Retinal pigment epithelial cell (primary cell): ENCODE measurements around the gene NMUR1.
"Not testable (repeated sequence)": the region's sequence is repeated elsewhere in the genome, so short reads cannot be mapped to it uniquely, and the experiment has no call there.

Source experiments
- DNase-seq: peaks from one replicate; pipeline ENCODE4 v3.0.0-alpha.2; 2010; ENCODE audit warnings: low read depth
- H3K4me3 ChIP-seq: 2 replicates; pipeline ENCODE4 v1.5.1; 2011; ENCODE audit warnings: mild to moderate bottlenecking, low read length, control low read depth, moderate library complexity
- CTCF ChIP-seq: conservative IDR thresholded peaks from 2 replicates; pipeline ENCODE4 v1.5.1; 2011; ENCODE audit warnings: low read depth, low read length, control low read depth, inconsistent platforms

The NMUR1 gene

GRCh38 chr2:231573096-231573495 is 42.9 kb upstream of the NMUR1 start:
- DNase-seq, result no peak
- no peak overlapping the region for H3K4me3 ChIP-seq
- TF ChIP-seq CTCF, result no peak

- no peak for DNase-seq
- H3K4me3 ChIP-seq, result no peak overlapping the region
- no peak for TF ChIP-seq CTCF
Observed at GRCh38 chr2:231571661-231572191, 41.5 kb upstream of the NMUR1 start.

- not testable (repeated sequence) for H3K4me3 ChIP-seq, DNase-seq
Observed at GRCh38 chr2:231570915-231571314, 40.7 kb upstream of the NMUR1 start.

GRCh38 chr2:231568785-231569435 is 38.7 kb upstream of the NMUR1 start:
- DNase-seq, result no peak
- H3K4me3 ChIP-seq, result no peak overlapping the region
- no peak for TF ChIP-seq CTCF

- no peak for TF ChIP-seq CTCF
- DNase-seq, result no peak
- no peak overlapping the region for H3K4me3 ChIP-seq
Observed at GRCh38 chr2:231568098-231568784, 38.0 kb upstream of the NMUR1 start.

GRCh38 chr2:231567159-231567558 is 36.9 kb upstream of the NMUR1 start:
- no peak for TF ChIP-seq CTCF
- no peak for DNase-seq
- no peak overlapping the region for H3K4me3 ChIP-seq

- no peak for DNase-seq
- no peak overlapping the region for H3K4me3 ChIP-seq
- TF ChIP-seq CTCF, result no peak
Observed at GRCh38 chr2:231565887-231566594, 35.8 kb upstream of the NMUR1 start.
